ENCODE results near the gene PLCH1. TPM values are rescaled to one million over a fixed set of nuclear protein-coding genes. Genes with fewer than 3 reads are reported as not detected.

The PLCH1 gene
- polyA plus RNA-seq, 1 experiment = 0.04 TPM

DNA sequence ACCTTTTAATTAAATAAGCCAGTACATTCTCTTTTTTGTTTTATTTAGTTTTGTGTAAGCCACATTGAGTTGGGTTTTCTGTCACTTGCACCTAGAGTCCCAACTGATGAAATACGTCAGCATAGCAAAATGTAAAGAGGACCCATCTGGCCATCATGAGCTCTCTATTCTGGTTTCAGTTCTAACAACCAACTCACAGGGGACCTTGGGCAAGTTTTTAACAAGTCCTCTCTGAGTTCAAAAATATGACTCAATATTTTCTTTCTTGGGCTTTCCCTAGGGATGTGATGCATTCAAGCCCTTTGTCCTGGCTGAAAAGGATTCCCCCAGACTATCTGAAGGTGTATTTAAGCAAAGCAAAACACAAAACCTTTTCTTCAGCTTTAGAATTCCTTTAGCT lies 32.9 kb downstream of the PLCH1 start:
- no peak for DNase-seq (ENCODE audit: low read depth, low spot score)
- POLR2A ChIA-PET = no interaction called here
- no peak for TF ChIP-seq CTCF (IDR thresholded peaks at IDR 0.05; ENCODE audit: low read depth, low read length)
- Histone ChIP-seq H3K4me3 (ENCODE audit: low read depth, low read length) (no peak overlapping the region), H3K27me3 (ENCODE audit: control insufficient read depth, insufficient read depth, low read length) (peaks cover 2% of the 10 kb centered on the region), H3K9me3 (ENCODE audit: control insufficient read depth, insufficient read depth, low read length) (no peaks in the 10 kb centered on the region), H3K27ac (ENCODE audit: low read depth, low read length) (no peak overlapping the region)
- CTCF ChIA-PET = interaction anchor here (2.2 to 2.8 kb wide), 2 partner anchors 10 to 330 kb away, joined by 14 to 22 read pairs; no protein-coding TSS in a partner anchor

DNA sequence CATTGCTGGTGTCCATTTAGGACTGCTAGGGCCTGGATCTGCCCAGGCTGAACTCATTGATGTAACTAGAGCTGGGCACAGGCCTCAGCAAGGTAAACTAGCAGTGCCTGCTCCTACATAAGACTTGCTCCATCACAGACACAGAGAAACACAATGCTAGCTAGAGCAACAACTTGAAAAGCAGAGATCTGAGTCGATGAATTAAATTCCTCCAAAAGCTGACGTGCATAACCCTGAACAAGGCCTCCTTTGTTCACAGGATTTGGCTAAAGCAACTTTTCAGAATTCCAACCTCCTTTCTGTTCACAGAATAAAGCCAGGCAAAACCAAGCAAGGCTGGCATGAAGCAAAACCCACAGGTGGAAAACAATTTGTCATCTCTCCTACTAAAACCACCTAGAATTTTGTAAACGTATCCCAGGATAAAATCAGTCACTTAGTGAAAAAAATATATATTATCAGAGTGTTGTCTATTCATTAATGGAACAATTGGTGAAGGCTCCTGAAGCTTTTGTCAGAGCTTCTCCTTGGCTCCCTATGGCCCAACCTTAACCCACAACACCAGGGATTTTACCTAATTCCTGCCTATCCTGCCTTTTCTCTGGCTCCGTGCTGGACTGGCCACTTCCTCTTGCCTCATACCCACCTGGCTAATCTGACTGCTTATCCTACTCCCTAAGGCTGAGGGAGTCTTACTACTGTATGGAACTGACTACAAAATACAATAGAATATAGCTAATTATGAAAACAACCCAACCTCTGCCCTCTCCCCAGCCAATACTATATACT lies 39.9 kb downstream of the PLCH1 start:
- Histone ChIP-seq H3K27me3 (ENCODE audit: control insufficient read depth, insufficient read depth, low read length) (no peaks in the 10 kb centered on the region), H3K27ac (ENCODE audit: low read depth, low read length) (no peak overlapping the region), H3K9me3 (ENCODE audit: control insufficient read depth, insufficient read depth, low read length) (no peaks in the 10 kb centered on the region), H3K4me3 (ENCODE audit: low read depth, low read length) (no peak overlapping the region)
- CTCF ChIA-PET = interaction anchor here (0.5 to 5.2 kb wide), 3 partner anchors 11 to 321 kb away, joined by 3 to 204 read pairs (median 11); no protein-coding TSS in a partner anchor
- no peak for DNase-seq (ENCODE audit: low read depth, low spot score)
- no peak for TF ChIP-seq CTCF (IDR thresholded peaks at IDR 0.05; ENCODE audit: low read depth, low read length)
- POLR2A ChIA-PET = no interaction called here

GRCh38 chr3:155704061-155704460 lies 40.8 kb downstream of the PLCH1 start:
- CTCF ChIA-PET = interaction anchor here (0.5 to 5.2 kb wide), 6 partner anchors 10 to 351 kb away, joined by 3 to 204 read pairs (median 7); partner anchors contain the start of gene C3orf33
- DNase-seq (ENCODE audit: low read depth, low spot score) = no peak
- Histone ChIP-seq H3K9me3 (ENCODE audit: control insufficient read depth, insufficient read depth, low read length) (no peaks in the 10 kb centered on the region), H3K4me3 (ENCODE audit: low read depth, low read length) (no peak overlapping the region), H3K27ac (ENCODE audit: low read depth, low read length) (no peak overlapping the region), H3K27me3 (ENCODE audit: control insufficient read depth, insufficient read depth, low read length) (no peaks in the 10 kb centered on the region)
- no peak for TF ChIP-seq CTCF (IDR thresholded peaks at IDR 0.05; ENCODE audit: low read depth, low read length)
- POLR2A ChIA-PET = no interaction called here

GRCh38 chr3:155702745-155703591 lies 41.9 kb downstream of the PLCH1 start:
- Histone ChIP-seq H3K4me3 (ENCODE audit: low read depth, low read length) (no peak overlapping the region), H3K27ac (ENCODE audit: low read depth, low read length) (no peak overlapping the region), H3K9me3 (ENCODE audit: control insufficient read depth, insufficient read depth, low read length) (no peaks in the 10 kb centered on the region), H3K27me3 (ENCODE audit: control insufficient read depth, insufficient read depth, low read length) (no peaks in the 10 kb centered on the region)
- no peak for TF ChIP-seq CTCF (IDR thresholded peaks at IDR 0.05; ENCODE audit: low read depth, low read length)
- no peak for DNase-seq (ENCODE audit: low read depth, low spot score)
- POLR2A ChIA-PET = no interaction called here
- CTCF ChIA-PET = interaction anchor here (0.6 to 5.2 kb wide), 23 partner anchors 9 to 1664 kb away, joined by 3 to 204 read pairs (median 6); partner anchors contain the start of gene C3orf33
